GM19099 (cell line): ENCODE measurements around the gene TSPAN18.

Experiments
- POLR2A ChIP-seq: IDR thresholded peaks from 3 replicates; pipeline ENCODE4 v1.6.1; 2011; ENCODE audit warnings: low read depth; ENCODE audit not compliant: insufficient read length; ENCODE audit errors: extremely low read depth

Gene TSPAN18

GRCh38 chr11:44742508-44743246, 15.9 kb downstream of the TSPAN18 start:
- no peak for TF ChIP-seq POLR2A

DNA sequence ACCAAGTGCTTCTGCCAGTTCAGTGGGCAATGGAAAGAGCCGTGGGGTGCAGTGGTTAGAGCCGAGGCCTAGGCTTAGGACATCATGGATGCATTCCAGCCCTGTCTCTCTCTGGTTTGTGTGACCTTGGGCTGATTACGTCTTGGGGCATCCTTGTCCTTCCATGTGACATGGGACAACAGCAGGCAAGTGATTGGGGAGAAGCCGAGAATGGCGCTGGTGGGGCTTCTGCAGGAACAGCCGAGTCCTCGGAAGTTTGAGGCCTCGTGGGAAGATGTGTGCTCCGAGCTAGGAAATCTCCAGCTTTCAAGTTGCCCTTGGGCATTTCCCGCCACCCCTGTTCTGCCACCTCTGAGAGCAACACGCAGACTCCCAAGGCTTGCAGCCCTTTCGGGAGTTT, 16.6 kb downstream of the TSPAN18 start:
- TF ChIP-seq POLR2A: no peak

GRCh38 chr11:44743959-44744557, 17.3 kb downstream of the TSPAN18 start:
- TF ChIP-seq POLR2A: no peak

- TF ChIP-seq POLR2A: no peak
These were observed 20.1 kb downstream of the TSPAN18 start for GRCh38 chr11:44746894-44747293.

DNA sequence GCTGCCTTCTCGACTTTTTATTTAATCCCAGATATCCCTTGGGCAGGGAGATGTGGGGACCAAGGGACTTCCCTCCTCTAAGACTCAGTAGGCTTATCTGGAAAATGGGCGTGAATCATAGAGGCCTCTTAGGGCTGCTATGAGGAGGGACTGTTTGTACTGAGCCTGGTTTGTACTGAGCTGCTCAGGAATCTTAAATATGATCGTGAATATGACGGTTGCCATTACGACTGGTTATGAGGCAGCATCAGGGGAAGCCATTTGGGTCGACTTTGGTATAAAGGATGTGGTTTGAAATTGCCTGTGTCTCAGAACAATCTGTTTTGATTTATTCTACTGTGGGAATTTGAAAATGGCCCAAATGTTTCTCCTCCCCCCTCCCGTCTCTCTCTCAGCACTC, 20.6 kb downstream of the TSPAN18 start:
- no peak for TF ChIP-seq POLR2A

DNA sequence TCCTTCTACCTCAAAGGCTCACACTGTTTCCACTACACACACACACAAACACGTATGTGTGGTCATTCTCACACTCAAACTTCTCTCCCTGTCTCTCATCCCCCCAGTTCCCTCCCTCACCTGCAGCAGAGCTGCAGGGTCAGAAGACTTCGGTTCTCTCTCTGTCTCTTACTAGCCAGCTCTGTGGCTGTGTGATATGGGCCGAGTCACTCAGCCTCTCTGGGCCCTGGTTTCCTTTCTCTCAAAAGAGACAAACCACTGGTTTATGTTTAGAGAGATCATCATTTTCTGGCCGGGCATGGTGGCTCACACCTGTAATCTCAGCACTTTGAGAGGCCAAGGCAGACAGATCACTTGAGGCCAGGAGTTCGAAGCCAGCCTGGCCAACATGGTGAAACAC, 21.1 kb downstream of the TSPAN18 start:
- no peak for TF ChIP-seq POLR2A

GRCh38 chr11:44748606-44749005, 21.8 kb downstream of the TSPAN18 start:
- no peak for TF ChIP-seq POLR2A

GRCh38 chr11:44749189-44749588, 22.4 kb downstream of the TSPAN18 start:
- no peak for TF ChIP-seq POLR2A

- TF ChIP-seq POLR2A: no peak
These were observed 24.0 kb downstream of the TSPAN18 start for GRCh38 chr11:44750551-44751465.

- TF ChIP-seq POLR2A: no peak
These were observed 25.5 kb downstream of the TSPAN18 start for GRCh38 chr11:44752300-44752699.

DNA sequence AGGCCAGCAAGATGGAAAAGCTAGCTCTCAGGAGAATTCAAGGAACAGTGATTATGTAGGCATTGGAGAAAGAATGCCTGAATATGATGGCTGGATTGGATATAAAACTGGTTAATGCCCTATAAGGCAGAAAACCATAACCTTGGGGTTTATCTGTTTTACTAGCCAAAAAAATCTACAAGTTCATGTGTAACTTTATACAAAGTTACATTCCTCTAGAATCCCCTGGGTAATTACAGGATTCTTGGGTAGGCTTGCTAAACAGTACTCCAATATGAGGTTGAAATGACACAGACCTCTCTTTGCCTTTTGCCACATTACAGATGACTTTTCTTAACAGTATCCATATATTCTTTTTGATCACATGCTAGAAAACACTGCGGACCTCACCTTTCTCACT, 26.0 kb downstream of the TSPAN18 start:
- TF ChIP-seq POLR2A: no peak

- no peak for TF ChIP-seq POLR2A
These were observed 27.3 kb downstream of the TSPAN18 start for GRCh38 chr11:44753961-44754645.

DNA sequence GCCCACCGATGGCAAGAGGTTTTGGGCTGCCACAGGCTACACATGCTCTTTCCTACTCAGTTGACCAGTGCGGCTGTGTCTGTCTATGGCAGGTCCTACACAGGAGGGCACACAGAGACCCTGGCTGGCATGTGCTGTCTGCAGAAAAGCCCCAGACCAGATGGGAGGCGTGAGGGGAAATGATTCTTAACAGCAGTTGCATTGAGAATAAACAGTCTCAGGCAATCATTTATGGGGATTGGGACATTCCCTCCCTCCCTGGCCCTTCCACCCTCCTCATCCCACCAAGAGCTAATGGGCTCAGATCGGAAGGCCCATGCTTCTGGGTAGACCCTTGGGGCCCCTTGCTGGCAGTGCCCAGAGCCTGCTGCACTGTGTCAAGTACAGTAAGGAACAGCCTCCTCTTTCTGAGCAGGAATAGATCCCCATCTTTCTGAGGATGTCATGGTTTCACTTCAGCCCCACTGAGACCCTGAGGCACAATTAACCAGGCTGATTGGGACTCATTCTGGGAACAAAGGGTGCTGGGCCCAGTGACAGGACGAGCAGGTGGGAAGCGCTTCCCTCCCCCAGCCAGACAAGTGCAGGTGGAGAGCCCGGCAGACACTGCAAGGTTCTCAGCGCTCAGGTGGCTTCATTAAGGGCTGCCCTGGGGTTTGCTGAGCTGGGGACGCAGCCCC, 28.3 kb downstream of the TSPAN18 start:
- no peak for TF ChIP-seq POLR2A
